ENCODE results near the gene SLC13A4.

- TF ChIP-seq CTCF (conservative IDR thresholded peaks at IDR 0.05 in 1 of 2, IDR thresholded peaks at IDR 0.05 in 1 of 2; ENCODE audit: low read depth in 1 of 2, low read length in 2 of 2) (no peak), EZH2 (IDR thresholded peaks at IDR 0.05; ENCODE audit: low read length, missing control alignments) (no peak)
Observed at GRCh38 chr7:135666156-135666555, 61.8 kb downstream of the SLC13A4 start.

Measured in fibroblast of lung (primary cell).